AG09309 (cell line): ENCODE data around the gene KIAA1755.

Experiments
- DNase-seq: peaks from one replicate; pipeline ENCODE4 v3.0.0-alpha.2; 2010; ENCODE audit warnings: low read depth
- H3K4me3 ChIP-seq: 2 replicates; pipeline ENCODE4 v1.5.1; 2011; ENCODE audit warnings: mild to moderate bottlenecking, low read depth, low read length, moderate library complexity; ENCODE audit not compliant: control insufficient read depth
- CTCF ChIP-seq: IDR thresholded peaks from 2 replicates; pipeline ENCODE4 v1.5.1; 2011; ENCODE audit warnings: mild to moderate bottlenecking, low read depth, low read length, inconsistent platforms; ENCODE audit not compliant: insufficient read depth, control insufficient read depth; ENCODE audit errors: missing control alignments

The KIAA1755 gene

GRCh38 chr20:38172408-38172807 lies 88.1 kb downstream of the KIAA1755 start:
- TF ChIP-seq CTCF: peak; percentile 33
- no peak overlapping the region for H3K4me3 ChIP-seq
- DNase-seq: no peak

- DNase-seq: no peak
- H3K4me3 ChIP-seq: no peak overlapping the region
- TF ChIP-seq CTCF: no peak
These were observed 88.9 kb downstream of the KIAA1755 start for GRCh38 chr20:38171675-38172043.

- no peak for DNase-seq
- TF ChIP-seq CTCF: no peak
- no peak overlapping the region for H3K4me3 ChIP-seq
These were observed 89.5 kb downstream of the KIAA1755 start for GRCh38 chr20:38170826-38171674.

GRCh38 chr20:38170219-38170825 lies 90.2 kb downstream of the KIAA1755 start:
- no peak for TF ChIP-seq CTCF
- DNase-seq: no peak
- H3K4me3 ChIP-seq: no peak overlapping the region

- TF ChIP-seq CTCF: no peak
- DNase-seq: no peak
- H3K4me3 ChIP-seq: no peak overlapping the region
These were observed 90.8 kb downstream of the KIAA1755 start for GRCh38 chr20:38169636-38170193.

GRCh38 chr20:38168791-38169589 lies 91.5 kb downstream of the KIAA1755 start:
- TF ChIP-seq CTCF: no peak
- no peak overlapping the region for H3K4me3 ChIP-seq
- DNase-seq: no peak
